K562 (cell line): ENCODE data around the gene SERTAD3. TPM values are rescaled to one million over a fixed set of nuclear protein-coding genes. Genes with fewer than 3 reads are reported as not detected.

Experiments
- ATAC-seq: fragments of 200-7000 bp; cut with Tn5 transposase; 3 replicates; pipeline ENCODE4 v1.9.1; 2020; ENCODE audit warnings: moderate library complexity
- BruUV-seq: library from RNA; stranded (reverse); fragments of 400-500 nt; replicated peaks from 2 replicates; lab custom pipeline; 2021; lab: Mats Ljungman, UMichigan
- CTCF ChIA-PET: fragments of 300-600 bp; formaldehyde crosslinking; extraction: SDS; loops from one replicate; lab custom pipeline; 2021; ENCODE audit warnings: low intra/inter-chr PET ratio; lab: Yijun Ruan, JAX
- POLR2A ChIA-PET: fragments of 300-600, 350-650 bp; sonication (Branson Sonifier 250); formaldehyde crosslinking; extraction: SDS; loops from one replicate; lab custom pipeline; 2021; ENCODE audit warnings: antibody characterized with exemption, inconsistent platforms; lab: Yijun Ruan, JAX
- DNase-seq, 4 experiments: peaks; one replicate each; pipeline versions ENCODE4 v3.0.0 to v3.0.0-alpha.2; 2011 to 2018; ENCODE audit warnings: low spot score in 3 of 4, mixed read lengths in 3 of 4; ENCODE audit errors: extremely low read depth in 1 of 4
- FAIRE-seq: peaks from 2 replicates; lab custom pipeline; 2011; peaks lifted over from hg19 to GRCh38; lab: Jason Lieb, UNC
- H2AFZ ChIP-seq: 2 replicates; pipeline ENCODE4 v1.6.0; 2011; ENCODE audit warnings: low read depth, low read length, control low read depth, inconsistent platforms
- H3K27ac ChIP-seq: fragments of 200-600 bp; 3 replicates; pipeline ENCODE4 v1.8.0; 2011; ENCODE audit warnings: low read depth, mild to moderate bottlenecking, control low read depth, inconsistent platforms, low read length, moderate library complexity, mixed read lengths; ENCODE audit errors: extremely low read depth
- H3K27me3 ChIP-seq, 2 experiments: fragments of 300-600 bp in 1 of 2; 2 replicates in 1 of 2; 3 replicates in 1 of 2; pipeline versions ENCODE4 v1.6.0 to v1.8.0; 2011; ENCODE audit warnings: inconsistent platforms in 2 of 2, low read length in 2 of 2, mild to moderate bottlenecking in 1 of 2, mixed read lengths in 1 of 2, moderate library complexity in 1 of 2; ENCODE audit not compliant: control insufficient read depth in 2 of 2, insufficient read depth in 2 of 2
- H3K36me3 ChIP-seq: fragments of 300-600 bp; 3 replicates; pipeline ENCODE4 v1.8.0; 2011; ENCODE audit warnings: mild to moderate bottlenecking, low read length, inconsistent platforms; ENCODE audit not compliant: control insufficient read depth, insufficient read depth
- H3K4me1 ChIP-seq, 2 experiments: fragments of 200-600 bp in 1 of 2; replicated peaks in 1 of 2; 2 replicates in 1 of 2; 3 replicates in 1 of 2; pipeline versions ENCODE4 v1.5.1 to v1.8.0; 2011; ENCODE audit warnings: inconsistent platforms in 2 of 2, low read length in 2 of 2, mild to moderate bottlenecking in 1 of 2, mixed read lengths in 1 of 2, moderate library complexity in 1 of 2; ENCODE audit not compliant: control insufficient read depth in 2 of 2, insufficient read depth in 2 of 2
- H3K4me2 ChIP-seq: 2 replicates; pipeline ENCODE4 v1.6.1; 2011; ENCODE audit warnings: low read length, control low read depth, inconsistent platforms, mixed read lengths; ENCODE audit not compliant: insufficient read depth
- H3K4me3 ChIP-seq: fragments of 200-600 bp; sonication (generic), shearing (Covaris generic); 2 replicates; pipeline ENCODE4 v1.5.1; 2016; ENCODE audit warnings: control low read depth, inconsistent platforms
- H3K79me2 ChIP-seq: fragments of 200-600 bp; 3 replicates; pipeline ENCODE4 v1.8.0; 2011; ENCODE audit warnings: low read length, inconsistent platforms; ENCODE audit not compliant: control insufficient read depth, insufficient read depth
- H3K9ac ChIP-seq, 2 experiments: 2 replicates each; pipeline versions ENCODE4 v1.6.0 to v1.6.1; 2011; ENCODE audit warnings: low read depth in 2 of 2, low read length in 2 of 2, control low read depth in 1 of 2, inconsistent platforms in 1 of 2, mild to moderate bottlenecking in 1 of 2, mixed read lengths in 1 of 2; ENCODE audit not compliant: insufficient read depth in 1 of 2
- H3K9me1 ChIP-seq: one replicate; pipeline ENCODE4 v1.6.0; 2011; ENCODE audit warnings: inconsistent platforms, mild to moderate bottlenecking, low read length, moderate library complexity; ENCODE audit not compliant: control insufficient read depth, insufficient read depth
- H3K9me3 ChIP-seq: replicated peaks from 2 replicates; pipeline ENCODE4 v1.5.1; 2011; ENCODE audit warnings: low read depth, low read length, inconsistent platforms; ENCODE audit not compliant: control insufficient read depth, insufficient read depth
- H4K20me1 ChIP-seq: replicated peaks from 2 replicates; pipeline ENCODE4 v1.6.1; 2011; ENCODE audit warnings: low read length, inconsistent platforms, mixed read lengths; ENCODE audit not compliant: control insufficient read depth, insufficient read depth
- CHD2 ChIP-seq: IDR thresholded peaks from 2 replicates; pipeline ENCODE4 v1.6.1; 2011; ENCODE audit warnings: low read depth, low read length
- MAX ChIP-seq: sonication (generic); formaldehyde crosslinking; IDR thresholded peaks from 2 replicates; pipeline ENCODE4 v1.9.0; 2022; ENCODE audit warnings: mild to moderate bottlenecking, missing genetic modification reagents
- MYBL2 ChIP-seq, 2 experiments: fragments of 450-650 bp in 1 of 2; sonication (generic) in 1 of 2; formaldehyde crosslinking in 1 of 2; IDR thresholded peaks; 2 replicates each; pipeline versions ENCODE4 v1.6.1 to v1.8.1; 2017 to 2022; ENCODE audit warnings: borderline replicate concordance in 1 of 2, inconsistent platforms in 1 of 2, low read depth in 1 of 2, mild to moderate bottlenecking in 1 of 2, missing genetic modification reagents in 1 of 2, moderate library complexity in 1 of 2
- NFE2 ChIP-seq: IDR thresholded peaks from 2 replicates; pipeline ENCODE4 v1.6.1; 2014; ENCODE audit warnings: antibody characterized with exemption, low read depth
- NFIC ChIP-seq: fragments of 450-650 bp; IDR thresholded peaks from 2 replicates; pipeline ENCODE4 v1.6.1; 2017; ENCODE audit warnings: mild to moderate bottlenecking, inconsistent platforms
- SAP30 ChIP-seq: fragments of 200-600 bp; sonication (generic); IDR thresholded peaks from 2 replicates; pipeline ENCODE4 v1.6.1; 2012; ENCODE audit warnings: borderline replicate concordance, low read depth, mild to moderate bottlenecking, moderate library complexity, low read length, control low read depth, inconsistent platforms; ENCODE audit not compliant: insufficient read depth, poor library complexity, severe bottlenecking
- SMARCB1 ChIP-seq: IDR thresholded peaks from 2 replicates; pipeline ENCODE4 v1.6.1; 2011; ENCODE audit warnings: improper control_type of control experiment, low read depth; ENCODE audit not compliant: insufficient read length
- TAL1 ChIP-seq: fragments of 450-650 bp; IDR thresholded peaks from 2 replicates; pipeline ENCODE4 v1.6.1; 2016; ENCODE audit warnings: mild to moderate bottlenecking
- TCFL5 ChIP-seq: fragments of 250-450 bp; sonication (Bioruptor Pico); conservative IDR thresholded peaks from 2 replicates; pipeline ENCODE4 v1.6.1; 2021; ENCODE audit warnings: mild to moderate bottlenecking, moderate library complexity, matching md5 sums
- U2AF2 ChIP-seq: fragments of 200-400 bp; formaldehyde crosslinking; optimal IDR thresholded peaks from 2 replicates; pipeline ENCODE3; 2017; ENCODE audit warnings: low read depth, mild to moderate bottlenecking, low read length
- ZNF445 ChIP-seq: fragments of 250-450 bp; sonication (Bioruptor Pico); IDR thresholded peaks from 2 replicates; pipeline ENCODE4 v1.4.0; 2020; ENCODE audit warnings: low read depth, mild to moderate bottlenecking, moderate library complexity
- ZNF586 ChIP-seq: fragments of 450-650 bp; formaldehyde crosslinking; conservative IDR thresholded peaks from 2 replicates; pipeline ENCODE4 v1.4.0; 2020; ENCODE audit warnings: mild to moderate bottlenecking, moderate library complexity
- ZSCAN29 ChIP-seq: fragments of 450-650 bp; IDR thresholded peaks from 2 replicates; pipeline ENCODE4 v1.6.1; 2017
- WGBS: fragments of 100-300 bp; shearing (Covaris generic); methylation state at CpG from one replicate; pipeline ENCODE4 v1.1.6; 2016; ENCODE audit warnings: low coverage, mixed read lengths; ENCODE audit not compliant: insufficient coverage; ENCODE audit errors: missing lambda C conversion rate; 5-methylcytosine and 5-hydroxymethylcytosine counted together
- in situ Hi-C: fragments of 300-500 bp; cut with MboI; formaldehyde crosslinking; loops from 4 replicates; pipeline ENCODE4 v1.15.0; 2018; ENCODE audit warnings: inconsistent platforms, mixed read lengths
- intact Hi-C: fragments of 100-400 bp; cut with micrococcal nuclease; formaldehyde crosslinking; loops from 2 replicates; pipeline ENCODE4 v1.14.2; 2022
- polyA plus RNA-seq, 8 experiments: library from polyadenylated mRNA; depleted of rRNA in 4 of 8; stranded (reverse) in 5 of 8; unstranded in 3 of 8; fragments of >200 nt; fragmentation: Nextera tagmentation in 2 of 8; fragmentation: Illumina TruSeq in 1 of 8; extraction: Ambion mirVana in 2 of 8; extraction: Trizol in 1 of 8; gene quantifications; 2 replicates each; pipeline versions ENCODE4 v1.2.1 to v1.2.3, GENCODE V29; 2011 to 2014; ENCODE audit warnings: inconsistent platforms in 1 of 8, missing spikeins in 1 of 8
- total RNA-seq, 7 experiments: library from RNA; depleted of rRNA in 6 of 7; stranded (reverse); fragments of >200 nt in 6 of 7; fragmentation: Illumina TruSeq in 2 of 7; extraction: Trizol in 2 of 7; gene quantifications; 2 replicates each; pipeline versions ENCODE4 v1.2.1 to v1.2.3, GENCODE V29; 2011 to 2021; ENCODE audit warnings: low replicate concordance in 1 of 7
- TF ChIP-seq, protein P1 (sequence below): fragments of 450-650 bp; formaldehyde crosslinking; IDR thresholded peaks from 2 replicates; pipeline ENCODE4 v1.4.0; 2022; ENCODE audit warnings: mild to moderate bottlenecking, moderate library complexity
- TF ChIP-seq, protein P2 (sequence below): IDR thresholded peaks from 2 replicates; pipeline ENCODE4 v1.6.1; 2014; ENCODE audit warnings: antibody characterized with exemption

The SERTAD3 gene
- total and polyA plus RNA-seq, 9 of the 15 experiments (the other 6 are each of a cell fraction or from before 2014, with no cell fraction given), result 5.4 to 28.9 (median 17.5) TPM

DNA sequence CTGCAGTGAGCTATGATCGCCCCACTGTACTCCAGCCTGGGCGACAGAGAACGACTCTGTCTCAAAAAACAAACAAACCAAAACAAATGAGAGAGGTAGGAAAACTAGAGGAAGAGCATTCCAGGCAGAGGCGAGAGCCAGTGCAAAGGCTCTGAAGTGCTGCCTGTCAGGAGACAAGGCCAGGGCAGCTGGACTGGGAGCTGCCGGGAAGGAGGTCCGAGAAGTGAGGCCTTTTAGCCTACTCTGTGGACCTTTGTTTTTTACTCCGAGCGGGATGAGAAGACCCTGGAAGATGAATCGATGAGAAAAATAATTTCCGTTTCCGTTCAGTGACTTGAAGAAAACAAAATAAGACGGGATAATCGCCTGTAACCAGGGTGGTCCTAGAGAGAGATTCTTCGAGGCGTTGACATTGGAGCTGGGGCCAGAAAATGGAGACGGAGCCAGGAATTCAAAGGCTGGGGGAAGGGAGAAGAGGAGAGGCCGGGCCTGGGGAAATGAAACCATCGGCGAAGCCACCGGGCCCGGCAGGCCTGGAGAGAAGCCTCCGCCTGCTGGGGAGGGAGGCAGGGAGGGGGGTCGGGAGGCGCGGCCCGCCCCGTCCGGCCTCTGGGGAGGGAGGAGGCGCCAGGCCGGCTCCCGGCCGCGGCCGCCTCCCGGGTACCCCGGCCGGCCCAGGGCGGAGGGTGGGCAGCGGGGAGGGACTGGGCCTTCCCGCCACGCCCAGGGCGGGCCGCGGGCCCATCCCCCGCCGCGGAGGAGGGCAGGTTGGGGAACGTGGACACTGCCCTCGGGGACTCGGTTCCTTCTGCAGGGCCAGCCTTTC lies 10.5 kb downstream of the SERTAD3 start:
- ChIA-PET POLR2A (interaction anchor here (0.6 to 4.0 kb wide), 8 partner anchors 9 to 181 kb away, joined by 3 to 34 read pairs (median 4); partner anchors contain the start of gene SERTAD3), CTCF (no interaction called here)
- peak overlapping the region; percentile 86 for H3K4me2 ChIP-seq
- H3K36me3 ChIP-seq, result no peaks in the 10 kb centered on the region
- BruUV-seq, result TSS peak; percentile 98
- ATAC-seq (peak; percentile 97), FAIRE-seq (peak; percentile 63), DNase-seq (peak; percentile 92 to 93 (median 93))
- H3K4me1 ChIP-seq, result peaks cover 12 to 41% of the 10 kb centered on the region in 2 experiments
- in situ Hi-C loops (no loop called here), intact Hi-C loops (no loop called here)
- H3K79me2 ChIP-seq, result peaks cover 3% of the 10 kb centered on the region; the same call in 1 of the 3 replicates
- peak overlapping the region; percentile 86 to 98 for H3K9ac ChIP-seq
- peak overlapping the region; percentile 40 for H3K4me3 ChIP-seq
- under 1% methylated on average over 36 of the region's 50 CpGs for WGBS
- H3K9me3 ChIP-seq, result no peaks in the 10 kb centered on the region
- H3K27ac ChIP-seq, result peak overlapping the region; percentile 94
- no peaks in the 10 kb centered on the region for H3K9me1 ChIP-seq
- peak overlapping the region; percentile 94 for H2AFZ ChIP-seq
- no peaks in the 10 kb centered on the region for H3K27me3 ChIP-seq
- H4K20me1 ChIP-seq, result no peaks in the 10 kb centered on the region
- TF ChIP-seq MYBL2 (IDR thresholded peaks at IDR 0.05; ENCODE audit: low read depth), result no peak
- TF ChIP-seq MYBL2 (CRISPR knock-in tag; IDR thresholded peaks at IDR 0.05; ENCODE audit: borderline replicate concordance), result no peak
- no peak for TF ChIP-seq ZNF445 (CRISPR knock-in tag)
- peak; percentile 44 for TF ChIP-seq NFIC
- no peak for TF ChIP-seq U2AF2
- no peak for TF ChIP-seq MAX (CRISPR knock-in tag)
- TF ChIP-seq, protein P1, sequence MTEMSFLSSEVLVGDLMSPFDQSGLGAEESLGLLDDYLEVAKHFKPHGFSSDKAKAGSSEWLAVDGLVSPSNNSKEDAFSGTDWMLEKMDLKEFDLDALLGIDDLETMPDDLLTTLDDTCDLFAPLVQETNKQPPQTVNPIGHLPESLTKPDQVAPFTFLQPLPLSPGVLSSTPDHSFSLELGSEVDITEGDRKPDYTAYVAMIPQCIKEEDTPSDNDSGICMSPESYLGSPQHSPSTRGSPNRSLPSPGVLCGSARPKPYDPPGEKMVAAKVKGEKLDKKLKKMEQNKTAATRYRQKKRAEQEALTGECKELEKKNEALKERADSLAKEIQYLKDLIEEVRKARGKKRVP (CRISPR knock-in tag), result 0 out of 2 replicates have a peak, but pooled peaks have one; percentile 21
- TF ChIP-seq NFE2, result no peak
- TF ChIP-seq, protein P2, sequence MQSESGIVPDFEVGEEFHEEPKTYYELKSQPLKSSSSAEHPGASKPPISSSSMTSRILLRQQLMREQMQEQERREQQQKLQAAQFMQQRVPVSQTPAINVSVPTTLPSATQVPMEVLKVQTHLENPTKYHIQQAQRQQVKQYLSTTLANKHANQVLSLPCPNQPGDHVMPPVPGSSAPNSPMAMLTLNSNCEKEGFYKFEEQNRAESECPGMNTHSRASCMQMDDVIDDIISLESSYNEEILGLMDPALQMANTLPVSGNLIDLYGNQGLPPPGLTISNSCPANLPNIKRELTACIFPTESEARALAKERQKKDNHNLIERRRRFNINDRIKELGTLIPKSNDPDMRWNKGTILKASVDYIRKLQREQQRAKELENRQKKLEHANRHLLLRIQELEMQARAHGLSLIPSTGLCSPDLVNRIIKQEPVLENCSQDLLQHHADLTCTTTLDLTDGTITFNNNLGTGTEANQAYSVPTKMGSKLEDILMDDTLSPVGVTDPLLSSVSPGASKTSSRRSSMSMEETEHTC, result no peak
- no peak for TF ChIP-seq TCFL5
- TF ChIP-seq CHD2, result peak; percentile 55; the same call in 1 of the 2 replicates
- no peak for TF ChIP-seq ZNF586
- no peak for TF ChIP-seq ZSCAN29
- no peak for TF ChIP-seq SAP30
- no peak for TF ChIP-seq SMARCB1
- TF ChIP-seq TAL1, result no peak
